ENCODE measurements around the gene MZT2B. TPM values are rescaled to one million over a fixed set of nuclear protein-coding genes. Genes with fewer than 3 reads are reported as not detected.
"Not testable (repeated sequence)": the region's sequence is repeated elsewhere in the genome, so short reads cannot be mapped to it uniquely, and the experiment has no call there.

Gene MZT2B
- total RNA-seq, 2 experiments from 2014 or later = 281 to 343 TPM

DNA sequence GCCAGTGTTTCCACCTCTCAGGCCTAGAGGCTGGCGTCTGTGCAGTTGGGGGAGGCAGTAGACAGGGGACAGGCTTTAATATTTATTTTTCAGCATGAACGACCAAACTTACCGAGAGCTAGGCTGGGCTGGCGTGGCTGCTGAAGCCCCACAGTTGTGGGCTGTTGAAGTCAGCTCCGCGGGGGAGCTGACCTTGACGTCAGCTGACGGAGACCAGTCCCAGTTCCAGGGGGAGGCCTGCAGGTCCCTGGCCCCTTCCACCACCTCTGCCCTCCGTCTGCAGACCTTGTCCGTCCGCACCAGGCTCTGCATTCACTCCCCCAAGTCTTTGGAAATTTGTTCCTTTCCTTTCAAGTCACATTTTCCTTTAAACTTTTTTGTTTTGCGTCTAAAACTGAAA is 49.6 kb downstream of the MZT2B start:
- intact Hi-C loops (cut with DNase I, micrococcal nuclease) = no loop called here
- Mint-ChIP-seq H3K4me1 (no peaks in the 10 kb centered on the region), H3K27ac (no peak overlapping the region), H3K27me3 (peaks cover 5% of the 10 kb centered on the region), H3K36me3 (ENCODE audit: low read depth) (no peaks in the 10 kb centered on the region), H3K9me3 (ENCODE audit: low read depth) (no peaks in the 10 kb centered on the region), H3K4me3 (no peak overlapping the region)
- CTCF ChIA-PET = interaction anchor here (0.6 kb wide), 1 partner anchor 1182 kb away, joined by 3 read pairs; no protein-coding TSS in a partner anchor
- ATAC-seq (no peak), DNase-seq (no peak)
- POLR2A ChIA-PET = no interaction called here

DNA sequence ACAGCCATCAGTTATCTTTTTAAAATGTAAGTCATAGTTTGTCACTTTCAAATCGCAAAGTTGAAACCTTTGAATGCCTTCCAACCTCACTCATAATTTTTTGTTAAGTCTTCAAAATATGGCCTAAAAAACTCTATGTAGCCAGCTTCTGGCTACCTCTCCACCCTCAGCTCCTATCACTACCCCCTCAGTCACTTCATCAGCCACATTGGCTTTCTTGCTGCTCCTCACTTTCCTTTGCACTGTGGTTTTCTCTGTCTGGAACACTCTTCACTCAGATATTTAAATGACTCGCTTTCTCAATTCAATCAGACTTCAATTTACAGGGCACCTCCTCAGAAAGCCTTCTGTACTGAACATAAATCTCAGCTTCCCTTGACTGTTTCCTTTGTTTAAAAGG is 51.0 kb downstream of the MZT2B start:
- DNase-seq; H3K36me3 Mint-ChIP-seq (ENCODE audit: low read depth); intact Hi-C loops (cut with DNase I, micrococcal nuclease); H3K27me3 Mint-ChIP-seq; H3K9me3 Mint-ChIP-seq (ENCODE audit: low read depth); H3K4me3 Mint-ChIP-seq; H3K4me1 Mint-ChIP-seq; ATAC-seq; POLR2A ChIA-PET; CTCF ChIA-PET; H3K27ac Mint-ChIP-seq: not testable (repeated sequence)

GRCh38 chr2:130239581-130239980 is 57.5 kb downstream of the MZT2B start:
- H3K27me3 Mint-ChIP-seq; H3K4me3 Mint-ChIP-seq; H3K9me3 Mint-ChIP-seq (ENCODE audit: low read depth); intact Hi-C loops (cut with DNase I, micrococcal nuclease); POLR2A ChIA-PET; ATAC-seq; H3K4me1 Mint-ChIP-seq; H3K27ac Mint-ChIP-seq; DNase-seq; H3K36me3 Mint-ChIP-seq (ENCODE audit: low read depth): not testable (repeated sequence)
- CTCF ChIA-PET = interaction anchor here (0.6 kb wide), 1 partner anchor 25 kb away, joined by 3 read pairs; no protein-coding TSS in a partner anchor

Other genes with a start within 250 kb of the MZT2B start
- gene RAB6C, start 202.6 kb upstream of the MZT2B start, total RNA-seq = not detected
- gene POTEF, start 53.0 kb upstream of the MZT2B start, total RNA-seq = not detected
- gene CCDC74B, start 37.1 kb upstream of the MZT2B start, total RNA-seq = 1 to 10 TPM; 2.5 to 3.2 TPM
- 10 to 100 TPM; 73.8 to 78.6 TPM for gene SMPD4, start 660 bp upstream of the MZT2B start, total RNA-seq
- gene TUBA3E, start 16.2 kb downstream of the MZT2B start, total RNA-seq = not detected
- 100 to 1,000 TPM; 148 to 169 TPM for gene IMP4, start 160.6 kb downstream of the MZT2B start, total RNA-seq
- gene PTPN18, start 173.8 kb downstream of the MZT2B start, total RNA-seq = 10 to 100 TPM; 41.6 to 49.3 TPM

Data from activated CD4-positive, alpha-beta T cell treated with anti-CD3 and anti-CD28 coated beads for 36 hours (primary cell).